NCI-H2196 treated with DMSO at 0.1 percent for 48 hours (cell line): Measurements from ENCODE around the gene ZNF335.
"Not testable (repeated sequence)": the region's sequence is repeated elsewhere in the genome, so short reads cannot be mapped to it uniquely, and the experiment has no call there.

Source experiments
- DNase-seq: peaks from one replicate; lab custom pipeline; 2025; ENCODE audit not compliant: unreplicated experiment; lab: John Stamatoyannopoulos, UW

Gene ZNF335

GRCh38 chr20:45935416-45936046 lies 36.5 kb downstream of the ZNF335 start:
- DNase-seq: no peak

DNA sequence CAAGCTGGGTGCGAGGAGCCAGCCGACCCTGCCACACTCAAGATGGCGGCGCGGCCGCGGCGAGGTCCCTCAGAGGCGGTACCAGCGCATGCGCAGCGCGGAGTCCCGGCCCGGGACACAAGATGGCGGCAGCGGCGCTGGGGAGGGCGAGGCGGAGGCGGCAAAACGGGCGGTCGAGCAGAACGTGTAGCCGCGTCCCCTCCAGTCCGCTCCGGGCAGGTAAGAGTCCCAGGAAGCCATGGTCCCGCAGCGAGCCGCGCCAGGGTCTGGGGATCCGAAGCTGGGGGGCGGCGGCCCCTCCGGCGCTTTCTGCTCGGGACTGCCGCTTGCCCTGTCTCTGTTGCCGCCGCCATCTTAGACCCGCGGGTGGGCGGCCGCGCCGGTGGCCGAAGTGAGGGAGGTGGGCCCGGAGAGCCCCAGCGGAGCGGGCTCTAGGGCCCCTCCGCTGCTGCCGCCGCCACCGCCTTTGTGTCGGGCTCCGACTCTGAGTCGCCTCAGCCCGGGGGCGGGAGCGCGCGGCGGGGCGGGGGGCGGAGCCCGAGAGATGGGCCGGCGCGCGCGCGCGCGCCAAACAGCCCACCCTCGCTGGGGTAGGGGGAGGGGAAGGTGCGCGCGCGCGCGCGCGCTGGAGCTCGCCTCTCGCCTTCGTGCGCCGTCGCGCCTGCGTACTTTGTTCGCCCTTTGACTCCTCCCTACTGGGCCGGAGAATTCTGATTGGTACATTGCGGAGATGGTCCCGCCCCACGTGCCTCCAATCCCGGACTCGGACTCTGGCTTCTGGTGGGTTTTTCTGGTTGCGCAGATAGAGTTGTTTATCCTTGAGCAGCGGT lies 37.2 kb downstream of the ZNF335 start, which contains the start of gene PCIF1:
TSS of gene PCIF1 (plus strand) at position 98 of the 830 bp plus-strand sequence. CDS start 4,317 bp downstream, outside the sequence.
- peak; percentile 88 for DNase-seq

DNA sequence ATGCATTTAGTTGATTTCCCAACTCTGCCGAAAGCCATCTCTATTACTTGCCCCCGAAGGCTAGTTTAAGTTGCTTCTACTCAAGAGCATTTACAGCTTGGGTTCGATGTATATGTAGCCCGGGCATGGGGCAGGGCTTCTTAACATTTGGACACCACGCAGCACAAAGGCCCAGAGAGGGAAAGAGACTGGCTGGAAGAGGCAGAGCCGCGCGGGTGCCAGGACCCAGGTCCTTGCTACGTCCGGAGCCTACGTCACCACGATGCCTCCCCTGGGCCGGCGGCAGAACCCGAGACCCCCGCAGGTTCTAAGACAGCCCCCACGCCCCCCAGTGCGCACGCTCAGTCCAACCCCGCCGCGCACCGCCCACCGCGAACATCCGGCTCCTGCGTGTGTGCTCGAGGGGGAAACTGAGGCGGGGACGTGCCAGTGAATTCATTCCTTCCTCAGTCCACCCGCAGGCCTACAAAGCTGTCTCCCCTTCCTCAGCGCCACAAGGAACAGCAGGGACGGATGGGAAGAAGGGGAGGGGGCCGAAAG lies 37.9 kb downstream of the ZNF335 start:
- no peak for DNase-seq

DNA sequence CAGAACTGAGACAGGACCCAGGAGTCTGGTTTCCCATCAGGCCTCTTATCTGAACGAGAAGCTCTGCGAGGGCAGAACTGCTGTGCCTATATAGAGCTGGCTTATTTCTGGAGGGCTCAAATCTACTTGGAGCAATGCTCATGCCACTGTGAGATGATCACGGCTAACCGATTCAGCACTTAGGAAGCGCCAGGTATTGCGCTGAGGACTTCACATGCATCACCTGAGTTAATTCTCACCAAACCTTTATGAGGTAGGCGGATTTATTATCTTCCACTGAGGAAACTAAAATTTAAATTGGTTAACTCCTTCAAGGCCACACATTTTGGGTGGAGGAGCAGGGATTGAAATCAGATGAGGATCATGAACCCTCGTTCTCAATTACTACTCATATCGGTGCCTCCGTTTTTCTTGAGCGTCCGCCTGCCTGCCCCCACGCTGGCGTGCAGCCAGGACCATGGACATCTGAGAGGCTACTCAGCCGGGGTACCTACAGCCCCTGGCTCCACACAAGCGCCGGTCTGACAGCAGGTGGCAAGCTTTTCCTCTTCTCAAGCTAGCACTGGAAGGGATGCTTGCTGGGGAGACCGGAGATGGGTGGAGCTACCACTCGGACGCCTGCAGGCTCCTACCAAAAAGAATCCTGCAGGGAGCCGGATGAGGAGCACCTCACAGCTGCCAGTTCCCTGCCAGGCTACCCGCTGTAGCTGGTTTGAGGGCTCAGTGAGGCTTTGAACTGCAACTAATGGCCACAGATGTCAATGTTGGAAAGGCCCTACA lies 38.5 kb downstream of the ZNF335 start:
- DNase-seq: peak; percentile 80

DNA sequence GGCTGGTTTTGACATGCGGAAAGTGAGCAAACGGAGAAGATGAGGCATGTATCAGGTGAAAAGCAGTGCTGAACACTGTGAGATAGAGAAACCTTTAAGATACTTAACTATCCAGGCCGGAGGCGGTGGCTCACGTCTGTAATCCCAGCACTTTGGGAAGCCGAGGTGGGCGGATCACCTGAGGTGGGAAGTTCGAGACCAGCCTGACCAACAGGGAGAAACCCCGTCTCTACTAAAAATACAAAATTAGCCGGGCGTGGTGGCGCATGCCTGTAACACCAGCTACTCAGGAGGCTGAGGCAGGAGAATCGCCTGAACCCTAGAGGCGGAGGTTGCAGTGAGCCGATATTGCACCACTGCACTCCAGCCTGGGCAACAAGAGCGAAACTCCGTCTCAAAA lies 40.3 kb downstream of the ZNF335 start:
- DNase-seq: not testable (repeated sequence)

- no peak for DNase-seq
Measured at GRCh38 chr20:45927071-45927878, 44.7 kb downstream of the ZNF335 start.

DNA sequence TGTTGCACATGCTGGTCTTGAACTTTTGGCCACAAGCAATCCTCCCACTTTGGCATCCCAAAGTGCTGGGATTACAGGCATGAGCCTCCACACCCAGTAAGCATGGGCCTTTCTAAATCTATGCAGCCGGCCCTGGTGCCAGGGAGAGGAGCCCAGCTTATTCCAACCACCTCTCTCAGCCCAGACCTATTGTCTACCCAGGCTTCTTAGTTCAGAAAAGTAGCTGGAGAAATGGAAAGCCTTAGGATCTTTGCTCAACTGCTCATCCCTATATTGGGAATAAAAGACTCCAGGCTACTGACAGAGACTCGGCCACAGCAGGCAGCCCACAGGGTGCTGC lies 45.3 kb downstream of the ZNF335 start:
- no peak for DNase-seq

DNA sequence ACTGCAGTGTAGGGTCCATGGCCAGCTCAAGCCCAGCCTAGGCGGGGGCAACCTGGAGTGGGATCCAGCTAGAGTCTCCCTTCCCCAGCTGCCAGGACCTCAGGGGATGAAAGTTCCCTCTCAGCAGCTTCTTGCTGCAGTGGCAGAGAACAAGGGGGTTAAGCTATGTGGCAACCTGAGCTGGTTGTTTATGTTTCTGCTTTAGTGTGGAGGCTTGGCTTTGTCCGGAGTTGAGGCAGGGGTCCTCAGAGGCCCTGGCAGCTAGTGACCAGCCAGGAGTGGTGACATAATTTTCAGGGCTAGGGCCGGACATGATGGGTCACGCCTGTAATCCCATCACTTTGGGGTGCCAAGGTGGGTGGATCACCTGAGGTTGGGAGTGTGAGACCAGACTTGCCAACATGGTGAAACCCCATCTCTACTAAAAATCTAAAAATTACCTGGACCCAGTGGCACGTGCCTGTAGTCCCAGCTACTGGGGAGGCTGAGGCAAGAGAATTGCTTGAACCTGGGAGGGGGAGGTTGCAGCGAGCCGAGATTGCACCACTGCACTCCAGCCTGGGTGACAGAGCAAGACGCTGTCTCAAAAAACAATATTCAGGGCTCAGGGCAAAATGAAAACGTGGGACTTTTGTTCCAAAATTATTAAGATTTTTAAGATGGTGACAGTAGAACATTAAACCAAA lies 46.0 kb downstream of the ZNF335 start:
- no peak for DNase-seq

DNA sequence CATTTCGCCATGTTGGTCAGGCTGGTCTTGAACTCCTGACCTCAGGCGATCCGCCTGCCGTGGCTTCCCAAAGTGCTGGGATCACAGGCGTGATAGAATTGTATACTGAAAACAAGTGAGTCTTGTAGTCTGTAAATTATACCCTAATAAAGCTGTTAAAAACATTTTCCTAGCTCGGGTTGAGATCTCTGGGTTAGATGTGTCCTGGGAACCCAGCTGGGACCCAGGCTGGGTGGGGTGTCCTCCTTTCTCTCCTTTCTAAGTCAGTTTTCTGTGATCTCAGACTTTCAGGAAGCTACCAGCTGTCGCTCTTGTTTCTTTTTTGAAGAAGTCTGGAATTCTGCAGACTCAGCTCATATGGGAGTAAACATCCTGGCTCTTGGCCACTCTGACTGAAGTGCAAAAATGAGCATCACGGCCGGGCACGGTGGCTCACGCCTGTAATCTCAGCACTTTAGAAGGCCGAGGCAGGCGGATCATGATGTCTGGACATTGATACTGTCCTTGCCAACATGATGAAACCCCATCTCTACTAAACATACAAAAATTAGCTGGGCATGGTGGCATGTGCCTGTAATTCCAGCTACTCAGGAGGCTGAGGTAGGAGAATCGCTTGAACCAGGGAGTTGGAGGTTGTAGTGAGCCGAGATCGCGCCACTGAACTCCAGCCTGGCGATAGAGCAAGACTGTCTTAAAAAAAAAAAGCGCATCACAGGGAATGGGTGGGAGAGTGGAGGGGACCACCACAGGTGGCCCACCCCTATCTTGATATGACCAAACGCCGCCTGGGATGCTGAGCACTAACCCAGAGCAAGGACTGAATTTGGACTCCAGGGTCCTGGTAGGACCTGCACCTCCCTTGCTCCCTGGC lies 47.4 kb downstream of the ZNF335 start:
- DNase-seq: no peak

DNA sequence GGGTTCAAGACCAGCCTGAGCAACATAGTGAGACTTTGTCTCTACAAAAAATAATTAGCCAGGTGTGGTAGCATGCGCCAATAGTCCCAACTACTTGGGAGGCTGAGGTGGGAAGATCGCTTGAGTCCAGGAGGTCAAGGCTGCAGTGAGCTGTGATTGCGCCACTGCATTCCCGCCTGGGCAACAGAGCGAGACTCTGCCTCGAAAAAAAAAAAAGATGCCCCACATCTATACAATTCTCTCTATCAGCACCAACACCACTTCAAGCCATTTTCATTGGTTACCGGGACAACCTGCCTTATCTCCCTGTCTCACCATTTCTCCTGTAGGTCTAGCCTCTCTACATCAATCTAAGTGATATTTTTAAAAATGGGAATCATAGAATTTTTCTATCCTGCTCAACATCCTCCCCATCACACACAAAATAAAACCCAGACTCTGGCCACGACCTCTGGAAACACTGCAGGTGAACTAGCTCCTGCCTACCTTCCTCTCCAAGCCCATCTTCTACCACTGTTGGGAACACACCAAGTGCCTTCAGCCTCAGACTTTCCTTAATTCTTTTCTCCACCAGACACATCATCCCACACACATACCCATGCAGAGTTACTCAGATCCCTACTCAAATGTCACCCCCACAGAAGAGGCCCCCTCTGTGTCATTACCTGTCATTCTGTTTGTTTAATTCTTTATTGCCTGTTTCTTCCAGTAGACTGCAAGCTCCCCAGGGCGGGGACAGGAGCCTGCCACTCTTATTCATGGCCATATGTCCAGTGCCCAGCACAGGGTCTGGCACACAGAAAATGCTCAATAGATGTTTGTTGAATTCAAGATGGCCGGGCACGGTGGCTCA lies 50.4 kb downstream of the ZNF335 start:
- DNase-seq: no peak

DNA sequence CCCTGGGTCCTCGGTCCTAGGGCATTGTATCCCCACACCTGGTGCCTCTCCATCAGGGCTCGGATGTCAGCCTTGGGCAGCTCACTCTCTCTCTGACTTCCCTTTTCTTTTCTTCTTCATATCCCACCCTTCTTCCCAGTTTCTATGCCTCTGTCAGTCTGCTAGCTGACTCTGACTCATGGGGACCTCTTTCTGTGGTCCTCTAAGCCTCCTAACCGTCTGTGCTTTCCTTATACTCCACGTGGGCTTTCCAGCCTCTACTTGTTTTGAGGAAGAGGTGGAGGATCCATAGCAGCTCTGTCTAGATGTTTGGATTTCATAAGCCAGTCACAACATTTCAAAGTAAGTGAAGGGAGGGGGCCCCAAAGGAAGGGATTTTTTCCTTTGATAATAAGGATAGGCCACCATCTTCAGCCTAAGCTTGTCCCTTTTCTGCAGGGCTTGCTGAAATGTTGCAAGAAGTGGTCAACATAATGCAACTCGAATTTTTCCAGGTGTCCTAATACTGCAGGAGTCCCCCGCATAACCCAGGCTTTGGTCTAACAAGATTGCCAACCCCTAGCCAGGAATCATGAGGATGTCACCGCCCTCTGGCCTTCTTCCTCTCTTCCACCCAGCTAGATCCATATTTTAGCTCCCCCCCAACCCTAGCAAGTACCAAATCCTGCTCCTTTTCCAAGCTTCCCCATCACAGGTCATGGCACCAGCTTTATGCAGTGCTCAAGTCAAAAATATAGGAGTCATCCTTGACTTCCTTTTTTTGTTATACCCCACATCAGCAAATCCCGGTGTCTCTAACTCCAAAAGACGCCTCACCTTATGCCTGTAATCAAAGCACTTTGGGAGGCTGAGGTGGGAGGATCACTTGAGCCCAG lies 51.3 kb downstream of the ZNF335 start:
- no peak for DNase-seq

DNA sequence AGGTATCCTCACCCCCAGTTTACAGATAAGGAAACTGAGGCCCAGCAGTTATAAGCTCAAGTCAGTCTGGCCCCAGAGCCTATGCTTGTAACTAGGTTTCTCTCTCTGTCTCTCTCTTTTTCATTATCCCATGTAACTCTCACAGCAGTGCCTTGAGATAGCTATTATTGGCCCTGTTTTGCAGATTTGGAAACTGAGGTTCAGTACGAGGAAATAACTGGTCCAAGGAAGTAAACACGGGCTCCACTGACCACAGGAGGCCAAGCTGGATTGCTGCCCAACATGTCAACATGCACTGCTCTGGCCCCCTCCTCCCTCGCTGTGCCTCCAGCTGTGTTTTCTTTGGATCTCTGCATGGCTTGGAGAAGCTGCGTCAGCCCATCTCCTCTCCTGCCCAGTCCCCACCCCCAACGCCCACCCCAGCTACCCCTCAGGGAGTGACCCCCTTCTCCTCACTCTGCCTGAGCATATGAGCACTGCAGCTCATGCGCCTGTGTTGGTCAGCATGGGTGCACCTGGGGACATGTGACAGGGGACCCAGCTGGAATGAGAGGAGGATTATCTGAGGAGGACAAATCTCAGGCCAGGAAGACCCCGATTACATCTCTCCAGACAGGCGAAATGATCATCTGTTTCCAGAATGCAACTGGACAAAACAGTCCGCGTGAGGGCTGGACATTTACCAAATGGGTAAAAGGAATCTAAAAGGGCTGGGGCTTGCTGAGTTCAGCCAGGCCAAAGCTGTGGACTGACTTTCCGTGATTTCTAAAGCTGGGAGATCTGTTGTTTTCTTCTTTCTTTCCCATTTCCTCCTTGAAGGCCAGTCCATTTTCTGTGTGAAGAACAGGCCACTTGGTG lies 52.2 kb downstream of the ZNF335 start:
- DNase-seq: no peak

DNA sequence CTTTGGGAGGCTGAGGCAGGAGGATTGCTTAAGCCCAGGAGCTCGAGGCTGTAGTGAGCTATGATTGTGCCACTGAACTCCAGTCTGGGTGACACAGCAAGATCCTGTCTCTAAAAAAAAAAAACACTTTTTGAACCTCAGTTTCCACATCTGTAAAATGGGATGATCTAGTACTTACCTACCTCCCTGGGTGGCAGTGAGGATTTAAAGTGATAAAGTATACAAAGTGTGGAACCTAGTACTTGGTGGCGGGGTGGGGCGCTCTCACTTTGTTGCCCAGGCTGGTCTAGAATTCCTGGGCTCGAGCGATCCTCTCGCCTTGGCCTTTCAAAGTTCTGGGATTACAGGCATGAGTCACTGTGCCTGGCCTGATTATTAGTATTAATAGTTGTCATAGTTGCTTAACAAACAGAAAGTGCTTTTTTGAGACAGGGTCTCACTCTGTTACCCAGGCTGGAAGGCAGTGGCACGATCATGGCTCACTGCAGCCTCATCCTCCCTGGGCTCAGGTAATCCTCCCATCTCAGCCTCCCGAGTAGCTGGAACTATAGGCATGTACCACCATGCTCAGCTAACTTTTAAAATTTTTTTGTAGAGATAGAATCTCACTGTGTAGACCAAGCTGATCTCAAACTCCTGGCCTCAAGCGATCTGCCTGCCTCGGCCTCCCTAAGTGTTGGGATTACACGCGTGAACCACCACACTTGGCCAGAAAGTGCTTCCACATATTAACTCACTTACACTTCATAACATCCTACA lies 53.0 kb downstream of the ZNF335 start:
- DNase-seq: no peak

DNA sequence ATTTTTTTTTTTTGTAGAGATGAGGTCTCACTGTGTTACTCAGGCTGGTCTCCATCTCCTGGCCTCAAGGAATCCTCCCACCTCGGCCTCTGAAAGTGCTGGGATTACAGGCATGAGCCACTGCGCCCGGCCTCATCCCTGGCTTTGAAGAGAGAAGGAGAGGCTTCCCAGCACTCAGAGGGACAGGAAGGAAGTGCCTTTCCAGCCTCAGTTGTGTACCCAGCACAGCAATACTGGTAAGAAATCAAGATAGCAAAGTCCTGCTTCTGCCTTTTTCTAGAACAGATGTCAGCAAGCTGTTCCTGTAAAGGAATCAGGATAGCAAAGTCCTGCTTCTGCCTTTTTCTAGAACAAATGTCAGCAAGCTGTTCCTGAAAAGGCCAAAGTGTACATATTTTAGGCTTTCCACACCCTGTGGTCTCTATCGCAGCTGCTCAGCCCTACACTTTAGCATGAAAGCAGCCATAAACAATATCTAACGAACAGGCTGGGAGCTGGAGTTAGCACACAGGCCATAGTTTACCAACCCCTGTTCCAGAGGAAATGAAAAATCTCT lies 53.7 kb downstream of the ZNF335 start:
- no peak for DNase-seq

DNA sequence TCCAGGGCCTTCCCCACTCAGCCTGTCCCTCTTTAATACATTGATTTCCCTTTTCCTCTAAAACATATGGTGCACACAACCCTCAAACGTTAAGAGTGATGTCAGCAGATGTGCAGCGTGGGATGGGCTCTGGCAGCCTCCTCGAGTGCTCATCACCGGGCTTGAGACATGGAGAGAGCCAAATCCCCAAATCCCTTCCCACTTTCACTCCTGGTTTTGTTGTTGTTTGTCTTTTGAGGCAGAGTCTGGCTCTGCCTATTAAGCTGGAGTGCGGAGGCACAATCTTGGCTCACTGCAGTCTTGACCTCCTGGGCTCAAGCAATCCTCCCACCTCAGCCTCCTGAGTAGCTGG lies 54.2 kb downstream of the ZNF335 start:
- no peak for DNase-seq
